ENCODE measurements around the gene NACA2. TPM values are rescaled to one million over a fixed set of nuclear protein-coding genes. Genes with fewer than 3 reads are reported as not detected.
"Not testable (repeated sequence)": the region's sequence is repeated elsewhere in the genome, so short reads cannot be mapped to it uniquely, and the experiment has no call there.

NACA2 gene
- not detected in 2 replicates for total RNA-seq (2014; rRNA removed; shearing (Covaris generic); ENCODE audit: low replicate concordance)

DNA sequence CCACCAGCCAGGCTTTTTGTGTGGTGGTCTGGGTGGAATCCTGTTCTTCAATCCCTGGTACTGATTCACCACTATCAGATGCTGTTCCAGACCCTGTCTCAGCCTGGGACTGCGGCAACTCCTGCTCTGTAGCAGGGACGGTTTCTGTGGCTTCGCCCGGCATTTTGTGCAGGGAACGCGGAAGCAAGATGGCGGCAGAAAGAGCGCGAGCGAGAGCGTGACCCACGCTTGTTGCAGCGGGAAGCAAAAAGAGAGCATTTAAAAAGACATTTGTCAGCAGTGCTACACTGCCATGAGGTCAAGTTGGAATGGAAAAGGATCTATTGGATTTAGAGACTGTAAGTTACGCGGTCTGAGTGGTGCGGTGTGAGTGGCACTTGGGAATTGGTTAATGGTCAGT lies at the start of gene NACA2:
Gene NACA2 (minus strand): TSS at position 202 of the 400 bp plus-strand sequence. CDS start 39 bp downstream, at position 163.
- in situ Hi-C loops (cut with HindIII; ENCODE audit: low pct_unique_long_range_greater_than_20kb, low sequenced_read_pairs), result no loop called here
- no peak for DNase-seq (ENCODE audit: low read depth)

DNA sequence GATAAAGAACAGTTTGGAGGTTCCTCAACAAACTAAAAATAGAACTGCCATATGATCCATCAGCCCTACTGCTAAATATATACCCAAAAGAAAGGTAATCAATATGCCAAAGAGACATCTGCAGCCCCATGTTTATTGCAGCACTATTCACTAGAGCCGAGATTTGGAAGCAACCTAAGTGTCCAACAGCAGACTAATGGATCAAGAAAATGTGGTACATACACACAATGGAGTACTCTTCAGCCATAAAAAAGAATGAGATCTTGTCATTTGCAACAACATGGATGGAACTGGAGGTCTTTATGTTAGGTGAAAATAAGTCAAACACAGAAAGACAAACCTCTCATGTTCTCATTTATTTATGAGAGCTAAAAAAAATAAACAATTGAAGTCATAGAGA lies 48.8 kb upstream of the NACA2 start:
- no peak for DNase-seq (ENCODE audit: low read depth)
- in situ Hi-C loops (cut with HindIII; ENCODE audit: low pct_unique_long_range_greater_than_20kb, low sequenced_read_pairs), result no loop called here

DNA sequence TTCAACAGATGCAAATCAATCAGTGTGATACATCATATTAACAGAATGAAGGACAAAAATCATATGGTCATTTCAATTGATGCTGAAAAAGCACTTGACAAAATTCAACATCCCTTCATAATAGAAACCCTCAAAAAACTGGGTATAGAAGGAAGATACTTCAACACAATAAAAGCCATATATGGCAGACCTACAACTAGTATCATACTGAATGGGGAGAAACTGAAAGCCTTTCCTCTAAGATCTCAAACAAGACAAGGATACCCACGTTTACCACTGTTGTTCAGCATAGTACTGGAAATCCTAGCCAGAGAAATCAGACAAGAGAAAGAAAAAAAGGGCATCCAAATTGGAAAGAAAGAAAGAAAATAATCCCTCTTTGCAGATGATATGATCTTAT lies 47.1 kb upstream of the NACA2 start:
- in situ Hi-C loops (cut with HindIII; ENCODE audit: low pct_unique_long_range_greater_than_20kb, low sequenced_read_pairs), result no loop called here
- DNase-seq (ENCODE audit: low read depth), result no peak

DNA sequence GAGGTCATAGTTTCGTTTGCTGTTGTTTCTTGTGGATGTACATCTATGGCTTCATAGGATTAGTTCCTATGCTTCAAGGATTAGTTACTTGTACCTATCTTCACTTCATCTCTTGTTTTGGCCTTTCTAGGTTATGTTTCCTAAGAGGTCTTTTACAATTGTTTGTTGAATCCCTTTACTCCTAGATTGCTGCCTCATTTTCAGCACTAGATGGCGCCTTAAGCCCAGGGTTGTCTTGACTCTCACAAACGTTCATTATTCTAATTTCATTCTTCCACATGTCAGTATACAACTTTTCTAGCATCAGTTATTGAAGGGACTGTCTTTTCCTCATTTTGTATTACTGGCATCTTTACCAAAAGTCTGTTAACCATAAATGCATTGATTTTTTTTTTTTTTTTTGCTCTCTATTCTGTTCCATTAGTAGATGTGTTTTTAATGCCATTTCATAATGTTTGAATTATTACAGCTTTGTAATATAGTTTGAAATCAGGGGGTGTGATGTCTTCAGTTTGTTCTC lies 45.0 kb upstream of the NACA2 start:
- in situ Hi-C loops (cut with HindIII; ENCODE audit: low pct_unique_long_range_greater_than_20kb, low sequenced_read_pairs), result no loop called here

DNA sequence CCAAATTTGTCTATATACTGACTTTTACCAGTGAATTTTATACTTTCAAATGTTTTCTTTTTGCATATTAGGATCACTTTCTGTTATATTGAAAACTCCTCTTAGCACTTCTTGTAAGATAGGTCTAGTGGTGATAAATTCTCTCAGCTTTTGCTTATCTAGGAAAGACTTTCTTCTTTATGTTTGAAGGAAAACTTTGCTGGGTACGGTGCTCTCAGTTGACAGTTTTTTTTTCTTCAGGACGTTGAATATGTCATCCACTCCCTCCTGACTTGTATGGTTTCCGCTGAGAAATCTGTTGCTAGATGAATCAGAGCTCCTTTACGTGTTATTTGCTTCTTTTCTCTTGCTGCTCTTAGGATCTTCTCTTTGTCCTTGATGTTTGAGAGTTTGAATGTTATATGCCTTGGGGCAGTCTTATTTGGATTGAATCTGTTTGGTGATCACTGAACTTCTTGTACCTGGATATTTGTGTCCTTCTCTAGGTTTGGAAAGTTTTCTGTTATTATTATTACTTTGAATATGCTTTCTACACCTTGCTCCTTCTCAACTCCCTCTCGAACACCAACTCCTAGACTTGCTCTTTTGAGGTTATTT lies 44.0 kb upstream of the NACA2 start:
- in situ Hi-C loops (cut with HindIII; ENCODE audit: low pct_unique_long_range_greater_than_20kb, low sequenced_read_pairs), result no loop called here
- no peak for DNase-seq (ENCODE audit: low read depth)

More for the DNA sequence above, 45.0 kb upstream of the NACA2 start:
- DNase-seq (ENCODE audit: low read depth), result peak; percentile 22

DNA sequence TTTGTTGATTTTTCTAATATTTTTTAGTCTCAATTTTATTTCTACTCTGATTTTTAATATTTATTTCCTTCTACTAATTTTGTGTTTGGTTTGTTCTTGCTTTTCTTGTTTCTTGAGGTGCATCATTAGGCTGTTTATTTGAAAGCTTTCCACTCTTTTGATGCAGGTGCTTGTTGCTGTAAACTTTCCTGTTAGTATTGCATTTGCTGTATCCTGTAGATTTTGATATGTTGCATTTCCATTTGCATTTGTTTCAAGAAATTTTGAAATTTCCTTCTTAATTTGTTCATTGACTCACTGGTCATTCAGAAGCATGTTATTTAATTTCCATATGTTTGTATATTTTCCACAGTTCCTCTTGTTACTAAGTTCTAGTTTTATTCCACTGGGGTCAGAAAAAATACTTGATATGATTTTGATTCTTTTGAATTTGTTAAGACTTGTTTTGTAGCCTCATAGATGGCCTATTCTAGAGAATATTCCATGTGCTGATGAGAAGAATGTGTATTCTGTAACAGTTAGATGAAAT lies 43.1 kb upstream of the NACA2 start:
- DNase-seq (ENCODE audit: low read depth), result no peak
- in situ Hi-C loops (cut with HindIII; ENCODE audit: low pct_unique_long_range_greater_than_20kb, low sequenced_read_pairs), result no loop called here

DNA sequence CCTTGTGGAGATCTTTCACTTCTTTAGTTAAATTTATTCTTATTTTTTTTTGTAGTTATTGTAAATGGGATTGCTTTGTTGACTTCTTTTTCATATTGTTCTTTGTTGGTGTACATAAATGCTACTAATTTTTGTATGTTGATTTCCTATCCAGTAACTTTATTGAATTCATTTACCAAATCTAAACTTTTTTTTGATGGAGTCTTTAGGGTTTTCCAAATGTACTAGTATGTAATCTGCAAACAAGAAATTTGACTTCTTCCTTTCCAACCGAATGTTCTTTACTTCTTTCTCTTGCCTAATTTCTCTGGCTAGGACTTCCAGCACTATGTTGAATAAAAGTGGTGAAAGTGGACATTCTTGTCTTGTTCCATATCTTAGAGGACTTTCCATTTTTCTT lies 41.8 kb upstream of the NACA2 start:
- in situ Hi-C loops (cut with HindIII; ENCODE audit: low pct_unique_long_range_greater_than_20kb, low sequenced_read_pairs), result no loop called here

DNA sequence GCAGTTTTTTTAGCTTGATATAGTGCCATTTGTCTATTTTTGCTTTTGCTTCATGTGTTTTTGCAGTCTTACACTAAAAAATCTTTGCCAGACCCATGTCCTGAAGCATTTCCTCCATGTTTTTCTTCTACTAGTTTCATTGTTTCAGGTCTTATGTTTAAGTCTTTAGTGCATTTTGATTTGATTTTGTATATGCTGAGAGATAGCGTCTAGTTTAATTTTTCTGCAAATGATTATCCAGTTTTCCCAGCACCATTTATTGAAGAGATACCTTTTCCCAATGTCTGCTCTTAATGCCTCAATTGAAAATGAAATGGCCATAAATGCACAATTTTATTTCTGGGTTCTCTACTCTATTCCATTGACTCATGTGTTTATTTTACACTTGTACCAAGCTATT lies 40.8 kb upstream of the NACA2 start:
- no peak for DNase-seq (ENCODE audit: low read depth)
- in situ Hi-C loops (cut with HindIII; ENCODE audit: low pct_unique_long_range_greater_than_20kb, low sequenced_read_pairs), result no loop called here

More for the DNA sequence above, 41.8 kb upstream of the NACA2 start:
- DNase-seq (ENCODE audit: low read depth), result no peak

DNA sequence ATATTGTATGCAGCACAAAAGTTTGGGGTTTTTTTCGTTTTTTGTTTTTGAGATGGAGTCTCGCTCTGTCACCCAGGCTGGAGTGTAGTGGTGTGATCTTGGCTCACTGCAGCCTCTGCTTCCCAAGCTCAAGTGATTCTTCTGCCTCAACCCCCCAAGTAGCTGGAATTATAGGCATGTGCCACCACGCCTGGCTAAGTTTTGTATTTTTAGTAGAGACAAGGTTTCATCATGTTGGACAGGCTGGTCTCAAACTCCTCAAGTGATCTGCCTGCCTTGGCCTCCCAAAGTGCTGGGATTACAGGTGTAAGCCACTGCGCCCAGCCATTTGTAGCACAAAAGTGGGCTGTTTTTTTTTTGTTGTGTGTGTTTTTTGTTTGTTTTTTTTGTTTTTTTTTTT lies 37.1 kb upstream of the NACA2 start:
- DNase-seq (ENCODE audit: low read depth); in situ Hi-C loops (cut with HindIII; ENCODE audit: low pct_unique_long_range_greater_than_20kb, low sequenced_read_pairs): not testable (repeated sequence)

DNA sequence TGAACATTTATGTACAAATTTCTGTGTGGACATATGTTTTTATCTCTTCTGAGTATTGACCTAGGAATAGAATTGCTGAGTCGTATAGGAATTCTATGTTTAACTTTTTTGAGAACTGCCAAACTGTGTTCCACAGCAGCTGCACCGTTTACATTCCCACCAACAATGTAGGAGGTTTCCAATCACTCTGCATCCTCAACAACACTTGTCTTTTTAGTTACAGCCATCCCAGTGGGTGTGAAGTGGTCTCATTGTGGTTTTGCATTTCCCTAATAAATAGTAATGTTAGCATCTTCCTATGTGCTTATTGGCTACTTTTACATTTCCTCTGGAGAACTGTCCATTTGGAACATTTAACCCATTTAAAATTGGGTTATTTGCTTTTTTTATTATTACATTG lies 36.6 kb upstream of the NACA2 start:
- DNase-seq (ENCODE audit: low read depth), result no peak
- in situ Hi-C loops (cut with HindIII; ENCODE audit: low pct_unique_long_range_greater_than_20kb, low sequenced_read_pairs), result no loop called here

DNA sequence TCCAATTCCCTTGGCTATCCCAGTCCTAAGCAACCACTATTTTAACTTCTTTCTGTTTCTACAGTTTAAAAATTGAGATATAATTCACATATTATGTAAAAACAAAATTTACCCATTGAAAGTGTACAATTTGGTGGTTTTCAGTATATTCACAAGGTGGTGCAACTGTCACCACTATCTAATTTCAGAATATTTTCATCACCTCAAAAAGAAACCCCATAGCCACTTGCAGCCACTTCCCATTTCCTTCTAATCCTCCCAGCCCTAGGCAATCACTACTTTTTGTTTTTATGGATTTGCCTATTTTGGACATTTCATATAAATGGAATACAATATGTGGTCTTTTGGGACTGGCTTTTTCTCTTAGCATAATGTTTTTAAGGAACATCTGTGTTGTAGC lies 36.1 kb upstream of the NACA2 start:
- in situ Hi-C loops (cut with HindIII; ENCODE audit: low pct_unique_long_range_greater_than_20kb, low sequenced_read_pairs), result no loop called here
- DNase-seq (ENCODE audit: low read depth), result no peak

DNA sequence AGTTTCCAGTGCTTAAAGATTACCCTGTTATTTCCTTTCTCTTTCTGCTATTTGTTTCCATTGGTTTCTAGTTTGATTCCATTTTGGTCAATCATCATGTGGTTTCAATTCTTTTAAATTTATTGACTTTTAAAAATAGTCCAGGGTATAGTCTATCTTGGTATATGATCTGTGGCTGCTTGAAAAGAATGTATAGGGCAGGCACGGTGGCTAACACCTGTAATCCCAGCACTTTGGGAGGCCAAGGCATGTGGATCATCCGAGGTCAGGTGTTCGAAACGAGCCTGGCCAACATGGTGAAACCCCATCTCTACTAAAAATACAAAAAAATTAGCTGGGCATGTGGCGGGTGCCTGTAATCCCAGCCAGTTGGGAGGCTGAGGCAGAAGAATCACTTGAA lies 34.5 kb upstream of the NACA2 start:
- DNase-seq (ENCODE audit: low read depth), result no peak
- in situ Hi-C loops (cut with HindIII; ENCODE audit: low pct_unique_long_range_greater_than_20kb, low sequenced_read_pairs), result no loop called here

DNA sequence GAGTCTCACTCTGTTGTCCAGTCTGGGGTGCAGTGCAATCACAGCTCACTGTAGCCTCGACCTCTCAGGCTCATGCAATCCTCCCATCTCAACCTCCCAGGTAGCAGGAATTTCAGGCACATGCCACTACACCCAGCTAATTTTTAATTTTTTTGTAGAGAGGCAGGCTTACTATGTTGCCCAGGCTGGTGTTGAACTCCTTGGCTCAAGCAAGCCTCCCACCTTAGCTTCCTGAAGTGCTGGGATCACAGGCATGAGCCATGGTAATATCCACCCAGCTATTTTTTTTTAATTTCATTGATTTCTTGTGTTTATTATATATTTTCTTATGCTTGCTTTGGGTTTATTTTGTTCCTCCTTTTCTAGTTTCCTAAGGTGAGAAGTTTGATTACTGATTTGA lies 33.9 kb upstream of the NACA2 start:
- no peak for DNase-seq (ENCODE audit: low read depth)
- in situ Hi-C loops (cut with HindIII; ENCODE audit: low pct_unique_long_range_greater_than_20kb, low sequenced_read_pairs), result no loop called here

DNA sequence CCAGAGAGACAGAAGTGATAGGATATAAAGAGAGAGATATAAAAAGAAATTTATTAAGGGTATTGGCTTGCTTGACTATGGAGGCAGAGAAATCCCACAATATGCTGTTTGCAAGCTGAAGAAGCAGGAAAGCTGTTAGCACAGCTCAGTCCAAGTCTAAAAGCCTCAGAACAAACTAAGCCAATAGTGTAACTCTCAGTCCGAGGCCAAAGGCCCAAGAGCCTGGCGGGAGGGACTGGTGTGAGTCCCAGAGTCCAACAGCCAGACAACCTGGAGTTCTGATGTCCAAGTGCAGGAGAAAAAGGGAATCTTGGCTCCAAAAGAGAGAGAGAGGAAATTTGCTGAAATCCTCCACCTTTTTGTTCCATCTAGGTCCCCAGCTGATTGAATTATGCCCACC lies 30.3 kb upstream of the NACA2 start:
- DNase-seq (ENCODE audit: low read depth), result no peak
- in situ Hi-C loops (cut with HindIII; ENCODE audit: low pct_unique_long_range_greater_than_20kb, low sequenced_read_pairs), result no loop called here

DNA sequence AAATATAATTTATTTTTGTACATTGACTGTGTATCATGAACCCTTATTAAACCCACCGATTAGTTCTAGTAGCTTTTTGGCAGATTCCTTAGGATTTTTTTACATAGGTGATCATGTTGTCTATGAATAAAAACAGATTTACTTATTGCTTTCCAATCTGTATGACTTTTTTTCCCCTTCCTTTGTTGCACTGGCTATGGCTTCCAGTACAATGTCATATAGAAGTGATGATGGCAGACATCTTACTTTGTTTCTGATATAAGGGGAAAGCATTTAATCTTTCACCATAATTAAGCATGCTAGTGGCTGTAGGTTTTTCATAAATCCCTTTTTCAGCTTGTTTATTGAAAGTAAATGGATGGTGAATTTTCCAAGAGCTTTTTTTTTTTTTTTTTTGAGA lies 28.9 kb upstream of the NACA2 start:
- DNase-seq (ENCODE audit: low read depth), result no peak
- in situ Hi-C loops (cut with HindIII; ENCODE audit: low pct_unique_long_range_greater_than_20kb, low sequenced_read_pairs), result no loop called here

DNA sequence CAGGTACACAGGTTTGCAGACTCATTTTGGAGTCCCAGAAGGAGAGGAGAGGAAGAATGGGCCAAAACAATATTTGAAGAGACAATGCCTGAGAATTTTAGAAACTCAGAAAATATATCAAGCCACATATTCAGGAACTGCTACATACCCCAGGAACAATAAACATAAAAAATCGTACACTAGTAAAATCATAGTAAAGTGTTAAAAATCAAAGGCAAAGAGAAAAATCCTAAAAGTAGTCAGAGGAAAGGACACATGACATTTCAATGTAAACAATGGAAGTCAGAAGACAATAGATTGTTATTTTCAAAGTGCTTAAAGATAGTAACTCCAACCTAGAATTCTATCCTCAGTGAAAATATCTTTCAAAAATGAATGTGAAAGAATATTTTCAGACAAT lies 28.5 kb upstream of the NACA2 start:
- peak; percentile 9 for DNase-seq (ENCODE audit: low read depth)
- in situ Hi-C loops (cut with HindIII; ENCODE audit: low pct_unique_long_range_greater_than_20kb, low sequenced_read_pairs), result no loop called here

DNA sequence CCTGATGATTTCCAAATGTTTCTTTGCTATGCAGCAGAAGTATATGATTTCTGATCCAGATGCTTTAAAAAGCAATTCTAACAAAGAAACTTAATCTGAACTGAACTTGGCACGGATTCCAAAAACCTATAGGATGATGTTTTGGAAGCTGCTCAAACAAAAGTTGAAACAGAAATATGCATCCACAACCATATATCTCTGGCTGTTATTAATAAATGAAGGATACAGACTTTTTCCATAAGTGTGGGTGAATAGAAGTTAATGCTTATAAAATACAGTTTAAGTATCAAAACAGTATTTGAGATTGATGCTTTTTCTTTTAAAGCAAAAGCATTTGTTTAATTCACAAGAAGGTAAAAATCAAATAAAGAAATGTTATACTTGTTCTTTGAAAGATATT lies 27.9 kb upstream of the NACA2 start:
- in situ Hi-C loops (cut with HindIII; ENCODE audit: low pct_unique_long_range_greater_than_20kb, low sequenced_read_pairs), result no loop called here
- no peak for DNase-seq (ENCODE audit: low read depth)

DNA sequence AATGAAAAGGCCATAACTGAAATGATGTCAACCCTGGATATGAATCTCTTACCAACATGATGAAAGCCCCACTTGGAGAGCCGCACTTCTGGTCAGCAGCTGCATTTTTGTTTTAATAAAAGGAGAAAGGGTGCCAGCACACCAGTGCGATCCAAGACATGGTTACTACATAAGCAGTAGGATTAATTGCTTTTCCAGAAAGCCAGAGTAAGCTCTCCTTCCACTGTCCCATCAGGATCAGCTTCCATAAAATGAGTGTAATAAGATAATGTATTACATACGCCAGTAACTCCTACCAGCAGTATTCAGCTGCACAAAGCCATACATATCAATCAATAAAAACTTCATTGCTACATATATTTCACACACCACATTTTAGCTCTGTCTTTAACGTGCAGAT lies 26.3 kb upstream of the NACA2 start:
- in situ Hi-C loops (cut with HindIII; ENCODE audit: low pct_unique_long_range_greater_than_20kb, low sequenced_read_pairs), result no loop called here
- DNase-seq (ENCODE audit: low read depth), result no peak

DNA sequence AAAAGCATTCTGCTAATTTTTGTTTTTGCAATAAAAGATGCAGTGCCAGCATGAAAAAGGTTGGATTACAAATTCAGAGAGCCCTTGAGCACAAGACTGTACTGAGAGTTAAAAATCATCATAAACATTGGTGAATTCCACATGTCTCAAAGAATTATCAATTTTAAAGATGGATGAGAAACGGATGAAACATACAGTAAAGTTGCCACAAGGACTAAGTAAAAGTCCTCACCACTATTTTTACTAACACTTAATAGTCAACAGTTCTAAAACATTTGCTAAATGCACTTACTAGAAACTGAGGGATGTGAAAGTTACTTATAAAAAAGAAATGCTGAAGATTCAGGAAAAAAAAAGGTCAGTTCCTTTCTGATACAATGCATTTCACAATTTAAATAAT lies 25.8 kb upstream of the NACA2 start:
- in situ Hi-C loops (cut with HindIII; ENCODE audit: low pct_unique_long_range_greater_than_20kb, low sequenced_read_pairs), result no loop called here
- no peak for DNase-seq (ENCODE audit: low read depth)

DNA sequence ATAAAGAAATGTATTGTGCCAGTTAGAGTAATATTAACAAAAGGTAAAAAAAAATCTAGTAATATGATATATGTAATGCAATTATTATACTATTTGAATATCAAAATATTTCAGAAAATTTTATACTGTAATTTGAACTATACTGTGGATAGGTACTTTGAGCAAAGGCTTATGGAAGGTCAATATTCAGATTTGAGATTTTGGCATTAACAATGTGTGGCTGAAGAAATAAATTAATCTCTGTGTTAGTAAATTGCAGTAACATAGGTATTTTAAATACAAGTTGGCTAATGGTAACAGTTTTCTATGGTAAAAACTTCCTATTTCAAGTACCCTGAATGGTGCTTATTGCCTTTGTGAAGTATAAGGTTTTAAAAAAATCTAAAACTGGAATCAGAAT lies 23.2 kb upstream of the NACA2 start:
- in situ Hi-C loops (cut with HindIII; ENCODE audit: low pct_unique_long_range_greater_than_20kb, low sequenced_read_pairs), result no loop called here
- no peak for DNase-seq (ENCODE audit: low read depth)

Data from Caki2 (cell line).